Measurements from ENCODE around the gene ZNF554.

DNA sequence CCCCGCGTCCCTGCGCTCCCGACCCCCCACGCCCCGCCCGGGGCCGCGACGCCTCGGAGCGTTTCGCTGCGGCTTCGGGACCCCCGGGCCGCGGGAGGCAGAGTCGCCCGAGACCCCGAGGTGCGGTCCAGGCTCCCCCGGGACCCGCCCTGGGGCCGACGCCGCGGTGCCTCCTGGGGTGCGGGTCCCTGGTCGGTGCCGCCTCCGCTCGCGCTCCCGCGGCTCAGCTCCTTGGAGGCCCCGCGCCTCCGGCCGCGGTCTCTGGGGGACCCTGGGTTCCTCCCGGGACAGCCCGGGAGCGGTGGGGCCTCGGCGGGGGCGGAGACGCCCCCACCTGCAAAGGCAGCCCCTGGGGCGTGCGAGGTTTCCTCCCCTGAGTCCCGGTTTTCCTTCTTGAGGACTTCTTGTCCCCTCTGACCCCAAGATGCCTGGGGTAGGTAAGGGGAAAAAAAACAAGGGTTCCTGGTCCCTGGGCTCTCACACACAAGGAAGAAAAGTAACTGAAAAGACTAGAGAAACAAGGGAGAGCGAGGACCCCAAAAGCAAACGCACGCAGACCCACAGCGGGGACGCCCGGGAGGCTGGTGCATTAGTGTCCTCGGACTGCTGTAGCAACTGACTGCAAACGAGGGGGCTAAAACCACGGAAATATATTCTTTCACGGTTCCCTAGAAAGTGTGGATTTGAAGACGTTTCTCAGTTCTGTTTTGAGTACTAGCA lies 22.3 kb downstream of the ZNF554 start:
- no peak for TF ChIP-seq POLR2A (IDR thresholded peaks at IDR 0.05; ENCODE audit: low read depth, low read length)
- no peak for TF ChIP-seq TAF1 (IDR thresholded peaks at IDR 0.05; ENCODE audit: low read depth, low read length)
- no peak for TF ChIP-seq POLR2AphosphoS5 (IDR thresholded peaks at IDR 0.05; ENCODE audit: low read depth, low read length)

Data from GM12891 (cell line).